ENCODE measurements around the gene CEP70.

Gene CEP70

GRCh38 chr3:138448631-138449030 is 145.4 kb downstream of the CEP70 start:
- no peak for DNase-seq

GRCh38 chr3:138445654-138446053 is 148.4 kb downstream of the CEP70 start:
- DNase-seq, result no peak

- no peak for DNase-seq
These were observed 148.8 kb downstream of the CEP70 start for GRCh38 chr3:138445236-138445635.
